CD4-positive, alpha-beta T cell treated with Interferon gamma for 1 hour (primary cell): ENCODE measurements around the gene BIK.

Source experiments
- DNase-seq: peaks from one replicate; pipeline ENCODE4 v3.0.0-alpha.2; 2020

Gene BIK

DNA sequence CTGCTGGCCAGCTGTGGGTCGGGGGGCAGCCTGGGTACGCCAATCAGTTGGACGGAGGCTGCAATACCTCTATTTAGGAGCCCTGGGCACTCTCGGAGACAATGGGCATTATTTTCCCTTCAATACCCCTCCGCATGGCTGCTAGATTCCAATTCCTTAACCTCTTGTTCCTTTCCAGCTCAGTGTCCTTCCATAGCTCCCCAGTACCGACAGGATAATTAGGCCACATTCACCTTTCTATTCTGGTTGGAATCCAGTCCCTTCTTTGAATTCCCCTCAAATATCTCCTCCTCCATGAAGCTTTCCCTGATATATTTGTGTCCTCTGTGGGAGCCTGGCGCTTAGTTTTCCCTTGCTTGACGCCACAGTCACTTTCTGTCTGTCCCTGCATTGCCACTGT, 4.2 kb upstream of the BIK start:
- DNase-seq: no peak

DNA sequence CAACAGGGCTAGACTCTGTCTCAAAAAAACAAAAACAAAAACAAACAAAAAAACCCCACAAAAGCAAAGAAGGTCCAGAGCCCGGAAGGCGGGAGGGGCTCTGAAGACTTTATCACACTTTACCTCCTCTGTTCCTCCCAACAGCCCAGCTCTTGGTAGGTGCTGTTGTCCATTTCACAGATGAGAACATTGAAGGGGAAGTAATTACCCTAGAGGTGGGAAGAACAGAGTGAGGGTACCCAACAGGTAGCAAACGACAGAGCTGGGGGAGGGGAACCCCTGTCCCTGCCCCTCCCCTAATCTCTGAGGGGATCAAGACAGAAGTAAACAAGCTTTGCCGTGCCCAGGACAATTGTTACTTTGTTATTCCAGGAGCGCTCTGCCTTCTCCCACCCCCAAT, 1.0 kb upstream of the BIK start:
- DNase-seq: no peak

DNA sequence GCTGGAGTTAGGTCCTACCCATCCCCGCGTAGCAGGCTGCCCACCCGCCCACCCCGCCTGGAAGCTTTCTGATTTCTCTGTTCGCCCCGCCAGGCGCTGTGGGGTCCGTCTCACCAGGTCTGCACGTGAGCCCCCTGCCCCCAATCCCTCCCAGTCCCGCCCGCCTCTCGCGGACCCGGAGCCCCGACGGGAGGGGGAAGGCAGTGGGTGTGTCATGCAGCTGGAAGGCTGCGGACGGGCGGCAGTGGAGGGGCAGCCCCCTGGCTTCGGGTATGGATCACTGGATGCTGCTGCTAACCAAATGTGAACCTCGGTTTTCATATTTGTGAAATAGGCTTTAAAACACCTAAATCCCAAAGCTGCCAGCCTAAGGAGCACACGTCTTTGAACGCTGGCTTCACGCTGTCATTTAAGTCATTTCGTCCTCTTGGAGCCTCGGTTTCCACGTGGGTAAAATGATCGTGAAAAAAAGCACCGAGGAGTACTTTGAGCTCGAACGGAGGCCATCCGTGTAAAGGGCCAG, 568 bp upstream of the BIK start:
- DNase-seq: no peak

DNA sequence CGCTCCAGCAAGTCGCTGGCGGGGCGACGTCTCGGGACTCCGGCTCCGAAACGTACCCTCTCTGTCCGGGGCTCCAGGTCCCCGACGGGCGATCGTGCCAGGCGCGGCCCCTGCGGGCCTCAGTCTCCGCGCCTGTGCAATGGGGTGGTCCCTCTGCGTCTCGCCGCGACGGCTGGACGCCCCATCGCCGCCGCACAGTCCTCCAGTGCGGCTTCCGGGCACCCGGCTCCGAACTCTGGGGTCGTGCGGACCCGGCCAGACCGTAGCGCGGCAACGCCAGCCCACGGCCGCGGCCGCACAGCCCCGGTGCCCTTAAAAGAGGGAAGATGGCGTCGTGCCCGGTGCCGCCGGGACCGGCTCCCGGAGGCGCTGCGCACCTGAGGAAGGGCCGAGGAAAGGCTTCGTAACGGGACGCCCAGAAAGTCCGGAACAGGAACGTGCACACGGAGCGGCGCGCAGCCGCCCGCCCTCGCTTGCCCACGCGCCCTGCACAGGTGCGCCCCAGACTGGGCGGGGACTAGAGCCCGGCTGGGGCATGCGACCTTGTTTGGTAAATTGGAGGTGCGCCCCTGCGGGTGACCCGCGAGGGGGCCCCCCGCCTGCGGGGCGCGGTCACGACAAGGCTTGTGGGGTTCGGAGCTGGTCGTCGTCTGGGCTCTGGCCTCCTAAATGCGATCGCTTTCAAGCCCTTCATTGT, 525 bp downstream of the BIK start:
- peak; percentile 55 for DNase-seq

DNA sequence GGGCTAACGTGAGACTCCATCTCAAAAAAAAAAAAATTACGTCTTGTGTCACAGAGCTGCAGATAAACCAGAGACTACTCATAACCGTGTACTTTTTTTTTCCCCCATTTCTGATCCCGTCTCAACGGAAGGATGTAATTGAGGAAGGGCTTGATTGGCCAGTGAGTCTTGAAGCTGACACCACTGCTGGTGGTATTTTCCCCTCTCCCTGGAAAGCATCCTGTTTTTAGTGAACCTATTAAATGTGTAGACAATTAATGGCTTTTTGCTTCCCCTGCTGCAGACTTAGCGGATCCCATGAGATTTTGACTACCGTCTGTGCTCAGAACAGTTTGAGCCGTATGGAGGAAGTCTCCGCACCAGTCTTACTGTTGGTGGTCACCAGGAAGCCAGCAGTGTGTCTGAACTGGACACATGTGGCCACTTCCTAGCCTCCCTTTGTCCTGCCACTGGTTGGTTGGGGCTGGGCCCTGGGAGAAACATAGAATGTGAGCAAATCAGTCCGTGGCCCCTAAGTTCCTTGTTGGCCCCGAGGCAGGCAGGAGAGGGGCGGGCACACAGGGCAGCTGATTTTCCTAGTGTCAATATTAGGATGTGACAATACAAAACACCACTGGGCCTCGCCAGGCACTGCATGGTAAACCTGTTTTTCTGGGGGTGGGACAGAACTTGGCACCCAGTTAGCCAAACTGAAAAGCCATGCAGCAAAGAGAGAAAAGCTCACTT, 3.1 kb downstream of the BIK start:
- DNase-seq: no peak

DNA sequence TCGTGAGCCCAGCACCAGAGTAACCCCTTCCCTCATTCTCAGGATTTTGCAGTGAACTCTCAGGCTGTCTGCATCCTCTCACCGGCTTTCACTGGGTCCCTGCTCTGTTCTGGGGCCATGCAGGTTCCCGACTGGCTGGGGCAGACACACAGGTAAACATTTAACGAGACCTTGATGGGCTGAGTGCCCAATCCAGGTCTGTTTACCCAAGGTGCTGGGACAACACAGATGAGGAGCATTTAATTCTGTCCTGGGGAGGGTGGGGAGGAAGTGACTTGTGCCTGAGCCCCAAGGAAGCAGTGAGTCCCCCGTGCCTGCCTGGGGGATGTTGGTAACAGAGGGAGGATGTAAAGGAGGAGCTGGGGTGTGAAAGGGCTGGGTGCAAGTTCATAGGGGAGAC, 4.4 kb downstream of the BIK start:
- DNase-seq: no peak

DNA sequence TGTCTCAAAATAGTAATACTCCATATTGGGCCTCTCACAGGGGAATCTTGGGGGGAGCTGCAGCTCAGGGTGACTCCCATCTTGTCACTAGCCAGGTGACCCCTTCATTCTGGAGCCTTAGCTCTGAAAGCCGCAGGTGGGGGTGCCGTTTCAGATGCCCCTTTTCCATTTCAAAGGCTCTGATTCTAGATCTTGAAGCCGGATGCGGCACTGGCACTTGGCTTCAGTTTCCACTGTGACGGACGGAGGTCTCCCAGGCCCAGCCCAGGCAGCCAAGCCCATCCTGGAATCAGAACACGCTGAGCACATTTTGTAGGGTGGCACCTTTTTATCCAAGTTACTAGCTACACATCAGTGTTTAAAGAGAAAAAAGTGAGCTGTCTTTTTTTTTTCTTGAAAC, 6.4 kb downstream of the BIK start:
- no peak for DNase-seq

DNA sequence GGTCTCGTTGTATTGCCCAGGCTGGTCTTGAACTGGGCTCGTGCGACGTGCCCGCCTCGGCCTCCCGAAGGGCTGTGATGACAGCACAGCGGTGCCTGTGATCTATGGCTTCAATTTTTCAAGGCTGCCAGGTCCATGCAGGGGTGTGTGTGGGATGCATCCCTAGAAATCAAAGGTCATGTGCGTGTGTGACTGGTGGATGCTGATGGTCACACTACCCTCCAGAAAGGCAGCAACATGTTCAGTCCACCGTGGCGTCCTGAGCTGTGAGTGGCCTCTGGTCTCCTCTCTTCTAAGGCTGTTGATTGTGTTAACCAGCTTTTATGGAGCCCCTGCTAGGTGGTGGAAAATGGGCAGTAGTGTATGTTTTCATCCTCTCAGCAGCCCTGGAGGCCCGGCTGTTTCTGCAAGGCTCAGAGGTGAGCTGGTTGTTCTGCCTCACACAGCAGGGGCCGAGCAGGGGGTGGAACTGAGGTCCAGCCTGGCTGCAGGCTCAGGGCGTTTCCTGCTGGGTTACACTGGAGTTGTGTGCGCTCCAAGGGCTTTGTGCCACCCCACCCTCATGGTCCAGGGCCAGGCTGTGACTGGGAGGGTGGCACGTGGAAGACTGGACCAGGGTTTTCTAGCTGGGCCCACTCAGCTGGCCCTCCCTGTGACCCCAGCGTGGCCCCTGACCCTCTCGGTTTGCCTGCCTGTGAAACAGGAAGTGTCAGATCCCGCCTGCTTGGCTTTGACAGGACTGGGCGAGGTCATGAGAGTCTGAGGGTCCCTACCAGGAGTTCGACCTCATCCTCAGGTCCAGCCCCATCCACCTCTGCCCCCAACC, 7.7 kb downstream of the BIK start:
- no peak for DNase-seq

DNA sequence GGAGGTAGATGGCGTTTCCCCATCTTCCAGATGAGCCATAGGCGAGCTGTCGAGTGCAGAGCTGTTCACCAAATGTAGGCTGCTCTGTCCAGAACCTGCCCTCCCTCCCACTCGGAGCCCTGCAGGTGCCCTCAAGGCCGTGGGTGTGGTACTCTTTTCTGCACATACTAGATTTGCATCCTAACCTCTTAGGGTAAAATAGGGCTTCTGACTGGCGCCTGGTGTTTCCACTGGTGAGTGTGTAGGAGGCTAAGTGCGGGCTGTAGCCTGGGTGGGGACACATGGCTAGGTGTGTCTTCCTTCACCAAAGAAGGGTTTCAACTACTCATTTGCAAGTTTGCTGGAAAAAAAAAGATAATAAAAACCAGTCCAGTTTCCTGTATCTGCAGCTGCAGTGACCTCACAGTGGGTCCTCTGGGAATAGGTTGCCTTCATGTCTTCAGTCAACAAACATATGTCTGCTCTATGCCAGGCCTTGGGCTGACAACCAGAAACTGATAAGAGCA, 8.5 kb downstream of the BIK start:
- no peak for DNase-seq

DNA sequence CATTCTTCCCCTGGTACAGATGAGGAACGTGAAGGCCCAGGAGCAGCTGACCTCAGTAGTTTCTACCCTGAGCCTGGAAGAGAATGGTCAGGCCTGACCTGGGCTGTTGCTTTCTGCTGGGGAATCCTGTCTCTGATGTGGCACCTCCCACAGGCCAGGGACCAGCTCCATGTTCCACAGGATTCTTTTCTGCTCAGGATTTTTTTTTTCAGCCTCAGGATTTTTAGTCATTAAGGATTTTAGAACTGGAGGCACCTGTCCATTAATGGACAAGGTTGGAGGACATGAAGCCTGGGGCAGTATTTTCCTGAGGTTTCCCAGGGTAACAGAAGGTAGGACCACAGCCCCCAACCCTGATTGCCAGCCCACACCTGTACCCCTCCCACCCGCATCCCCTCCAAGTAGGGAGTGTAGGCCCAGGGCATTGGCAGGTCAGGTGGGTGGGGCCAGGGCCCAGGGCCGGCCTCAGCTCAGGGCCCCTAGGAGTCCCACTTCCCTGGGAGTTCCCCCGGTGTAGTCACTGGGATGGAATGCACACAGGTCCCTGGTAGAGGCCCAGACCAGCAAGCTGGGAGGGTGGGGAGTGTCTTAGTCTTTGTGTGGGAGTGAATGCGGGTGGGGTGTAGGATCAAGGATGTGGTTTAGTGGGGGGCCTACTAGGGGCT, 16.1 kb downstream of the BIK start:
- no peak for DNase-seq

DNA sequence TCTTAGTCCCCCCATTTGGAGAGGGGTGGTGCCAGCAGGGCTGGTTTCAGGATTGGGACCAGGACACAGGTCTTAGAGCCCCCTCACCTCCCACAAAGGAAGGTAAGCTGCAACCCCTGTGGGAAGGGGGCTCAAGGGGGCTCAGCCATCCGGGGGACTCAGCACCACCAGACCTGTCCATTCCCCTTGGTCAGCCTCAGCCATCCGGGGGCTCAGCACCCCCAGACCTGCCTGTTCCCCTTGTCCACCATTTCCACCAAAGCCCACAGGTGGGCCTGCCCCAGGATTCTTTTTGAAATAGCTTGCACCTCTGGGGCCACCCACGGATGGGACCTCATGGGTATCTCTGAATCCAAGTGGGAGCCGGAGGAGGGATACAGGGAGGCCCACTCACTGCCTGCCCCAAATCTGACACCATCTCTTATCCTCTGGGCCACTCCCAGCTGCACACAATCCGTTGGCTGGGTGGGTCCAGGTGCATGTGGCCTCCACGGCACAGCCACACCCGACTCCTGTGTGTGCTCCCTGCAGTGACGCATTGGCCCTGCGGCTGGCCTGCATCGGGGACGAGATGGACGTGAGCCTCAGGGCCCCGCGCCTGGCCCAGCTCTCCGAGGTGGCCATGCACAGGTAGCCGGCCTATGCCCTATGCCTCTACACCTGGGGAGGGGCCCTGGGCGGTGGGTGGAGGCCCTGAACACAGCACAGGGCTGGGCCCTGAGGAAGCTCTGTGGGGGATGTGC, 16.8 kb downstream of the BIK start:
- no peak for DNase-seq

DNA sequence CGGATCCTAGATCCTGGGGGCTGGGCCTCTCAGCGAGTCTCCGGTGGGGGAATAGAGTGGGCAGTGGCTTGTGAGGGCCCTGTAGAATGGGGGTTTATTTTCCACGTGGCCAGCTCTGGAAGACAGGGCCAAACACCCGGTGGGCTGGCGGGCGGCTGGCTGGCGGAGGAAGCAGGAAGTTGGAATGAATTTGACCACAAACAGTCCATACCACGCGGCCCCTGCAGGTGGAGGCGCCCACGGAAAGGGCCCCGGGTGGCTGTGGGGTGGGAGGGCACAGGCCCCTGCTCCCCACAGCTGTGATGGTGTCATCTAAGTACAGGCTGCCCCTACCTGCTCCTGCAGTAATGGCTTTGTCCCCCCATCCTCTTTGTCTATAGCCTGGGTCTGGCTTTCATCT, 17.6 kb downstream of the BIK start:
- no peak for DNase-seq

DNA sequence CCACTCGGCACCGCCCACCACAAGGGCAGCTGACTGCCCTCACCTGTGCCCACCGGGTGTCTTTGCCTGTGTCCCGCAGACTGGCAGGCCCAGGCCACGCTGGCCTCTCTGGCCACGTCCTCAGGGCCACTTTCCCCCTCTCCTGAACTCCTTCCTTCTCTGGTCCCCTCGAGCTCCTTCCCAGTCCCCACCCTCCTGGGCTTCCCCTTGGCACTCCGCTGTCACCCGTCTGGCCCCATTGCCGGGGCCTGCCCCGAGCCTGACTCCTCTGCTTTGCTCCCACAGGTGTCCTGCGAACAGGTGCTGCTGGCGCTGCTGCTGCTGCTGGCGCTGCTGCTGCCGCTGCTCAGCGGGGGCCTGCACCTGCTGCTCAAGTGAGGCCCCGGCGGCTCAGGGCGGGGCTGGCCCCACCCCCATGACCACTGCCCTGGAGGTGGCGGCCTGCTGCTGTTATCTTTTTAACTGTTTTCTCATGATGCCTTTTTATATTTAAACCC, 18.4 kb downstream of the BIK start:
- no peak for DNase-seq

DNA sequence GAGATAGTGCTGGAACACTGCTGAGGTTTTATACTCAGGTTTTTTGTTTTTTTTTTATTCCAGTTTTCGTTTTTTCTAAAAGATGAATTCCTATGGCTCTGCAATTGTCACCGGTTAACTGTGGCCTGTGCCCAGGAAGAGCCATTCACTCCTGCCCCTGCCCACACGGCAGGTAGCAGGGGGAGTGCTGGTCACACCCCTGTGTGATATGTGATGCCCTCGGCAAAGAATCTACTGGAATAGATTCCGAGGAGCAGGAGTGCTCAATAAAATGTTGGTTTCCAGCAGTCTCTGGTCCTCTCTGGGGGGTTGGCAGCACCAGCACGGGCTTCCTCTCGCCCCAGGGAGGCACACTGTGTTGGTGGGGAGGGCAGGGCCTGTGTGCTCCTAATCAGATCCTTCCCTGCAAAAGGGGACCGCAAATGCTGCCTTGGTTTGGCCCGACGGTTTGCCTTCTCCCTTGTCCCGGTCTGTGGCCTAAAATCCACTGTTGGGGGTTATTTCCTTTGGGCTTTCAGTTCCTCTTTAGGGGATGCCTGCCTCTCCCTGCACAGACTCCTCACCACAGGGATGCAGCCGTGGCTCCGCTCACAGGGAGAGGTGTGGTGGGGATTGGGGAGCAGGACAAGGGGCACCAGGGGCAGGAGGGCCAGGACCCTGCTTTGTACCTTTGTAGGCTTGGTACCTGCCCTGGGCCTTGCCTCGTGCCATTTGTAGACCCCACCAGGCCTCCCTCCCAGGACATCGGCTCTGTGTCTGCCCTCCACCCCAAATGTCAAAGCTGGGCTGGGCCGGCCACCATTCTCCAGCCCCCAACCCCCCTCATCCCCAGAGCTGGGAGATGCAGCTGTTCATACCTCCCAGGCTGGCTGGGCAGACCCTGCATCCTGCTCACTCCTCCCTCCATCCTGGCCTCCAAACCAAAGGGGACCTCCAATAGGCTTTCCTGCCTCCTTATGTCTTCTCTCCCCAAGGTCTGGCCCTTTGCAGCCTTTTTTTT, 19.2 kb downstream of the BIK start:
- DNase-seq: no peak

DNA sequence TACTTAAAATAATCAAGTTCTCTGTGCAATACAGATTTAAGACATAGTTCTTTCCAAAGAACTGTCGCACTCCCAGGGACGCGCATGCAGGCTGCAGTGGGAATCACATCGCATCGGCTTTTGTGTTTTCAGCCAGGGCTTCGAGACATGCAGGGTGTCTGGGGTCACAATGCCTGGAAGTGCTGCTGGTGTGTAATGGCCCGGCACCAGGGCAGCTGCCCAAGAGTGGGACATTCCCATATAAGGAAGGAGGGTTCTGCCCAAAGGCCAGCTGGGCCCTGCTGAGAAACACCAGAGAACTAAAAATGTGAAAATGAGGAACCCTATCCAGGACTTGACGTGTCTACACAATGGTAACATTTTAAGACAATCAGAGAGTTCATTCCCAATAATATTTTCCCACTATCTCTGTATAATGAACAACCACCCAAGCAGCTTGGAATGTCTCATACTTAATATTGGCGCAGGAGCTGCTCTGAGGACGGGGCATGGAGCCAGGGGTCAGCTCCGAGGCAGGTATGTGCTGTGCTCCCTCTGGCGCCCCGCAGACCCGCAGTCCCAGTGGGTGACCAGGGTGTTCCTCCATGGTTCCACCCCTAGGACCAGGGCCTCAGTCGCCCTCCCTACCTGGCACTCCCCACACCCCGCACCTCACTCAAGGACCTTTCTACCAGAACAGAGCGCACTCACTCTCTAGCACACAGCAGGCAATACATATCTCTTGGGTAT, 21.4 kb downstream of the BIK start:
- no peak for DNase-seq

DNA sequence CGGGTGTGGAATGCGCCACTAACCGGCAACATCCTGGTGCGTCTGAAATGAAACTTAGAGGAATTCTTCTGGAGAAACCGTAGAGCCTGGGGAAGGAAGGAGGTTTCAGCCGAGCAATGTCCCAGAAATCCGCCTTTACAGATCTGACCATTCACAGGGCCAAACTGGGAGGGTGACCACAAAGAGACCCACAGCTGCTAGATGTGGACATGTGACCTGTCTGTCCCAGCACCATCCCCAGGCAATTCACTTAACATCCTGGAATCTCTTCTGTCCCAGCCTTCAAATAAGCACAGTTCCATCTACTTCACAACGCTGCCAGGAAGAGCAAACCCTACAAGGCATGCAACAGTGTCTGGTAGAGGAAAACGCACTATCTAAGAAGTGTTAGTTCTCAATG, 22.9 kb downstream of the BIK start:
- no peak for DNase-seq

DNA sequence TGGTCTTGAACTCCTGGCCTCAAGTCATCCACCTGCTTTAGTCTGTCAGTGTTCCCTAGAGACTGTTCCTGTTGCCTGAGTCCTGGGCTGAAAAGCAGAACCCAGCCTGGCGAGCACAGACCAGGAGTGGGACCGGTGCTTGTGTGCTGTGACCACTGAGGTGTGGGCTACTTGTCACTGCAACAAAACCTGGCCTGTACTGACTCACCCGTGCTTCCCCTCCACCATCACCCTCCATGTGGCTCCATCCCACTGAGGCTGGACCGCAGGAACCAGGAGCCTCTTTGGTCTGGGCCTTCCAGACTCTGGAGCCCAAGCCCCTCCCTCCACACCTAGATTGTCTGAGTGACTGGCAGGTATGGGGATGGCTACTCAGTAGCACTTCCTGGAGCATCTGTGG, 24.0 kb downstream of the BIK start:
- no peak for DNase-seq

DNA sequence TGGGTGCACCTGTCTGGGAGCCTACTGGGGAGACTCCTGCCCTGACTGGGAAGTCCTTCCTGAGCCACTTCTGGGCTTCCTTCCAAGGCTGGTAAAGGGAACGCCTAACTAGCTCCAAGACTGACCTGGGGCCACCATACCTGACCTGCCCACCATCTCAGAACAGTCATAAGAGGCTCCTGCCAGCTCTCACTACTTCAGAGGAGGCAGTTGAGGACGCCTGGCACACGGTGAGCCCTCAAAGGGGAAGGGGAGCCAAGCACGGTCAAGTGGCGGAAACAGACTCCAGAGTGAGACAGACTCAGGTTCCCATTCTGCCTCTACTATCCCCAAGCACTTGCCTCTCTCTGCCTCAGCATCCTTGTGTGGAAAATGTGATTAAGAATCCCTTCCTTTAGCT, 25.0 kb downstream of the BIK start:
- DNase-seq: no peak

DNA sequence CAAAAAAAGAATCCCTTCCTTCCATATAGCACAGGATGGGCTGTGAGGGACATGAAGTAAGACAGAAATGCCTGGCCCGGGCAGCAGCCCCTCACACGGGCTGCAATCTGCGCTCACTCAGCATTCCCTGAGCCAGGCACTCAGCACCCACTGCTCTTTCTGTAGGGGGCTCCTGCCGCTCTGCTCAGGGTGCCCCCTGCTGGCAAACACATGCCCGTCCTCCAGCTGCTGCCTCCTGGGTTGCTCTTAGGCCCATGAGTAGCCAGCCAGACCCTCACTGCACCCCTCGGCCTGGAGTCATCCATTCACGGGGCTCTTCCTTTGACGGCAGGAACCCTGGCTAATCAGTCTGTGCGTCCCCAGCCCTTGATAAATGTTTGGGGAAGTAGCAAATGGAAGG, 25.7 kb downstream of the BIK start:
- DNase-seq: peak; percentile 47

DNA sequence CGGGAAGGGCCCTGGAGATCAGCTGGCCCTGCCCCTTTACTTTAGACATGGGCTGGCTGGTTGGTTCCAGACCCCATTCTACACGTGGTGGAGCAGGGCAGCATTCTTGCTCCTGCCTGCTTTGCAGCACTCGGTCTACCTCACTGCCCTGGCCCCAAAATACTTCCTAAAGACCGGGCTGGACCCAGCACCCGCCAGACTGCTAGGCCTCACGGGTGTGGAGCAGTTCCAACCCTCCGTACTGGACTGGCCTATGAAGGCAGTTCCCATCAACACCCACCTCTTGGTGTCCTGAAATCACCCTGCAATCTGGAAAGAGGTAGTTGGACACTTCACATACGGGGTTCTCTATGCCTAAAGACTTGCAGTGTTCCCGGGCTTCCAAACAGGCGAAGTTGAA, 26.3 kb downstream of the BIK start:
- DNase-seq: no peak
